GM19035 (cell line): ENCODE measurements around the gene SLC66A1.

ENCODE experiments used
- ATAC-seq: cut with Tn5 transposase; IDR thresholded peaks from one replicate; pipeline ENCODE4 v1.9.1; 2021; ENCODE audit not compliant: unreplicated experiment

Gene SLC66A1

DNA sequence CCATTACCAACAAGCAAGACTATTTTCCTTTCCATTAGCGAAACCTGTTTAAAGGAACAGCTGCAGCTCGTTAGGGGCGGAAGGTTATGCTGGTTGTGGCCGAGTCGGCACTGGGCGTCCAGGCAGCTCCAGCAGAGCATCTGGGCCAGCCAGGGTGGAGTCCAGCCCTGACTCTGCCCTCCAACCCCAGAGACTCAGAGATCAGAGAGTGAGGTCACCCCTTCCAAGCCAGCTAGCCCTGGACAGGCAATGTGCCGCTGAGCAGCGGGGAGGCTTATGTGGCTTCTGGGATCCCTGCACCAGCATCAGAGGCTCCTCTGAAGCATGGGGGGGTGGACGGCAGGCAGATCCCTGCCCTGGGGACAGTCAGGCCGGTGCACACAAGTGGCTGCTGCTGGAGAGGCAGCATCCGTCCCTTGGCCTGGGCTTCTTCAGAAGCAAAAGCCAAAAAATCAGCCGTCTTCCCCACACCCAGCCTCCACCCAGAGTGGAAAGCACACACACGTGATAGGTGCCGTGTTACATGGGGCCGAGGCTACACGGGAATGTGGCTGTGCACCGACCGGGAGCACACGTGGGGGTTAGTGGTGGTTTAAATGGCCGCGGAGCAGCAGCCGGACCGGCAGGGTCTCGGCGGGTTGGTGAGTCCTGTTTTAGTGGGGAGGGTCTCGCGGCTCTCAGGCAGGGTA, 30.1 kb downstream of the SLC66A1 start:
- ATAC-seq = no peak

DNA sequence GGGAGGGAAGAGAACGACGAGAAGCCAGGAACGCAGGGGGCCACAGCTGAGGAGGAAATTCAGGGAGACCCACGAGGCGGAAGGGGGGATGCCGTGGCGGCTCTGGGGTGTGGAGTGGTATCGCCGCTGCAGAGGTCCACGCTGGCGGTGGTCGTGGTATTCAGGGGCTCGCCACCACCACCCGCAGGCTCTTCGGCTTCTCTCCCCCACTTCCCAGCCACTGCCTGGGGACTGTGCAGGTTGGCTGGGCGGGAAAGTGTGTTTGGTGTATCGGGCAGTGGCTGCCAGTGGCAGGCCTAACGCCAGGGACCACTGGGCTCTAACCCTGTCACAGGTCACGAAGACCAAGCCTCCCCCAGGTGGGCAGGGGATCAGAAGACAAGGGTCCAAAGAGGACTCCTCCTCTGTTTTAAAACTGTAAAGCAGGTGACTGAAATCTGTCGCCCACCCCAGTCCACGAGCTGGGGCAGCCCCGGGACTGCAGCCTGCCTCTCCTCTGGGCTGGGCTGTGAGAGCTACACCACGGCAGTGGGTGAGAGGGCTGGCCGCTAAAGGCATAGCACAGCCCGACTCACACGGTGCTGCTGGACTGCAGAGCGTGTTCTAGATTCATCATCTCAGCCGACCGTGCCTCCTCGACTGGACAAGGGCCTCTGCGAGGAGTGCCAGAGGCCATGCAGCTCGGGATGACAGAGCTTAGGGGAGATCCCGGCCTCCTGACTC, 30.9 kb downstream of the SLC66A1 start:
- ATAC-seq = no peak

DNA sequence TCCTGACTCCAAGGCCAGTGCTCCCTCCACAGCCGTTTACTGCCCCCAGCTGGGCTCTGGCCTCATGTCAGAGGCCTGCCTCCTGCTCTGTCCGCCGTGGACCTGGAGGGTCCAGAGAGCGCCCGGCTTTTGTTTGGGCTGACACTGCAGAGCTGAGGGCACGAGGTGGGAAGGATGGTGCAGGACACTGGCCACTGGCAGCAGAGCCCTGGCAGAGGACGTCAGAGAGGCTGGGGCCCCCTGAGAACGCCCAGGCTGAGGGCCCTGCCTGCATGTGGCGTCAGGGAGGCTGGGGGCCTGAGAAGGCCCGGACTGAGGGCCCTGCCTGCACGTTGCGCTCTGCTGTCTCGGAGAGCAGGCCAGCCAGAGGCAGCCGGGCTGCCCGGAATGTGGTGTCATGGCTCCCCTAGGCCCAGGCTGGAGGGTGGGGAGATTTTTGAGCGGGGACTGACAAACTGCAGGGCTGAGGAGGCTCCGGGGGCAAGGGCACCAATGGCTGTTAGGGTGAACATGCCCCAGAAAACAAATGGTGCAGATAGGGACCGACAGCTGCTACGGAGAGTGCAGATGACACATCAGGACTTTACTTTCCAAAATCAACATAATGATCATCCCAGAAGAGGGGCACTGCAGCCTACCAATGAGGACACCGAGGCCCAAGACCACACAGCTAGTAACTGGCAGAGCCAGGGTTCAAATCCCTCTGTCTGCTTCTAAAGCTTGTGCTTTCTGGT, 31.7 kb downstream of the SLC66A1 start:
- ATAC-seq = no peak

DNA sequence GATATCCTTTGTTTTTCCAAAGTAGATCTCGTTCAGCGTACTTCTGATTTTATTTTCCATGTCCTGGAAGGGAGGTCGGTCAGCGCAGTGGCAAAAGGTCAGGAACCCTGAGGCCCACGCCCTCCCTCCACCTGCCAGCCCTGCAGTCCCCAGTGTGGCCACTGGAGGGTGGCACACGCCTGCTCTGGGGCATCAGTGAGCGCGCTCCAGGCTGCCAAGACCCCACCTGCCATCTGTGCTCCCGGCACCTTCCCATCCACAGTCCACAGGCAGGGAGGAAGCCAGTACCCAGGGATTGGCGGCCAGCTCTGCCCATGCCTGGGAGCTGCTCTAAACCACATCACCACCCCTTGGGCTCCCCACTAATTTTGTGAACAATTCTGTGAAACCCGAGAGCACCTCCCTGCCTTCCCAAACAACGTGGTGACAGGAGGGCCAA, 32.3 kb downstream of the SLC66A1 start:
- no peak for ATAC-seq

DNA sequence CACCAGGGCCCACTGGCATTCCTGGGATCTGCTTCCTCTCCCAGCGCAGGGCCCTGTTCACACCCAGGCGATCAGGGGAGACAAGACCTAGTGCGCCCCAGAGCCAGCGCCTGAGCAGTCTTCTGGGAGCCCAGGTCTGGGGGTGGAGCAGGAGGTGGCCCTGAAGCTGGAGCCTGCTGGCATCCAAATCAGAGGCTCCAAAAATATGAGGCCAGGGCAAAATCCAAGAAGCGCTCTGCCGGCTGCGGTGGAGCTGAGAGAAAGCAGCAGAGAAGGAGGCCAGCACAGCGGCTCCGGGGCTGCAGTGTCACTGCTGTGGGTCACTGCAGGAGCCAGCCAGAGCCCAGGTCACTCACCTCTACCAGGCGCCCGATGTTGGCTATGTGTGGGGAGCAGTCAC, 32.7 kb downstream of the SLC66A1 start:
- ATAC-seq = no peak

DNA sequence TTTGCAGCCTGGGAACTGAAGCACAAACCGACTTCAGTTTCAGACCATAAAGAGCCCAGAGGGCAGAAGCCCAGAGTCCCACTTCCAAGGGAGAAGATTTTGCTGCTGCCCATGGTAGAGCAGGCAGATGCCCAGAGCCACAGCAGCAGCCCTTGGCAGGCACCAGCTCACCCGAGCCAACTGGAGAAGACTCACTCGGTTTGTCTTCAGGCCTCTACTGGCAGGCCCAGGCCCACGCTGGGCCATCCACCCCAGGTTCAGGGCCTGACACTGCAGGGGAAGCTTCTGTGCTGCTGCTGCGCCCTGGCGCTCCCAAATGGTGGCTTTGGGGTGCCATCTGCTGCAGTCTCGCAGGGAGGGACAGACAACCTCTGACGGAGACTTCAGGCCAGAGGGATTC, 33.3 kb downstream of the SLC66A1 start:
- ATAC-seq = no peak

DNA sequence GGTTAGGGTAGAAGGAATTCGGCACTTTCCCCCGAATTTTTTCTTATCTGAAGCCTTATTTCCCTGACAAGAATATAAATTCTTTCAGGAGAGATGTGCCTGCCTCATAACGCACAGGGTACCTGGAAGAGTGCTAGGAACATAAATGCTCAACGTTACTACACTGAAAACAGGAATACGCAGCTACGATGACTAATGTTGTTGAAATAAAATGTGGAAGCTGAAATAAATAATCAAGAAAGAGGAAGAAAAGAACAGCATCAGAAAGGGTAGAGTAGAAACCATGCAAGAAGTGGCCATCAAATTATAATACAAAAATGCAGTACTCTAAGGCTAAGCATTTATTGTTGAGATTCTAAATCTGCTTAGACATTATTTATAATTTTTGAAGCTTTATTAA, 33.9 kb downstream of the SLC66A1 start:
- ATAC-seq = no peak

DNA sequence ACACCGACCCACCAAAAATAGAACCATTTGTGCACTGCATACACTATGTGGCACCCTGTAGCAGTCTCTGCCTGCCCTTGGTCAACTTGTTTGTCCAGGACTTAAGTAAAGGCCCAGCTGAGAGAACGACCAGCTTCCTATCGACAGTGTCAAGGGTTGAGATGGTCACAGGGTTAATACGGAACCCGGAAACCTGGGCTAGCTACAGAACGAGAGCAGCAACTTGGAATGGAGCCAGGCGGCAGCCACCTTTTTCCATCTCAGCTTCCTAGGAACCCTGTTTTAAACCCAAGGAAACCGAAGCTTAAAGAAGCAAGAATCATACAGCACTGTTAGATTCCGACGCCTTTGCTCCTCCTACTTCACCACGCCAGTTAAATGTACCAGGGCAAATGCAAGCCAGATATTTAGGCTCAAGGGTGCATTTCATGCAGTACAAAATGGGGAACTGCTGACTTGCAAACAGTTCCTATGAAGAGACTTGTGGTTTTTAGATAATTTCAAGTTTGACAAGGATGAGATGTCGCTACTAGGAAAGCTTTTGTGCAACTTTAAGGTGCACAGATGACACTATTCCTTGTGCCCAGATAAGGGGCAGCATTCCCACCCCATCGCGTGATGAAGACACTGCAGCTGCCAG, 35.5 kb downstream of the SLC66A1 start:
- no peak for ATAC-seq

DNA sequence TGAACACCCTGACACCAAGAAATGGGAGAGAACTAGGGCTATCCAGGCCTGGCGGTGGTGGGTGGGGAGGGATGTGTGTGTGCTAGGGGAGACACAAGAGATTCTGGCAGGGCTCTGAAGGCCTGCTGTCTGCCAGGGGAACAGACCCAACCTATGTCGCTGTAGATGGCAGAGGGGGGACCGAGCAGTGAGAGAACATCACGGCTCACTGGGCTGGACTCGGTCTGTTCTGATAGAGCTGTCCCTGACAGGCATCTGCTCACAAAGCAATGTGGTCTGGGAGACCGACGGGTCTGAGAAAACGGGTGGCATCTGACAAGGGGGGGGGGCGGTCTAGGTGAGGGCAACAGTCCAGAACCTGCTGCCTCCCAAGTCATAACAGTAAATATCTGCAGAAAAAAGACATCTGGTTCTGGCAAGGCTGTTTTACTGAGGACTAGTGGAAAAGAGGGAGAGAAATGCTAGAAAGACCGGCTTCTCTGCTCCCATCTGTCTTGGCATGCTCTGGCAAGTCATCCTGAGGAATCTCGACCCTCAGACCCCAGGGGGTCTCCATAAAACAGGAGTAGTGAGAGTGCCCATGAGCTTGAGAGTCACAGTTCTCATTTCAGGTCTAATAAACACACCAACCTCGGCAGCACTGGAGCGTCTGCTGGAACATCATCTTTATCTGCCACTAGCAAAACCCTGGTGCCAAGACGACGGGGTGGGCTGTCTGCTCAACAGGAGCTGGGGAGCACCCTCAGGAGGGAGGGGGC, 36.5 kb downstream of the SLC66A1 start:
- ATAC-seq = no peak

DNA sequence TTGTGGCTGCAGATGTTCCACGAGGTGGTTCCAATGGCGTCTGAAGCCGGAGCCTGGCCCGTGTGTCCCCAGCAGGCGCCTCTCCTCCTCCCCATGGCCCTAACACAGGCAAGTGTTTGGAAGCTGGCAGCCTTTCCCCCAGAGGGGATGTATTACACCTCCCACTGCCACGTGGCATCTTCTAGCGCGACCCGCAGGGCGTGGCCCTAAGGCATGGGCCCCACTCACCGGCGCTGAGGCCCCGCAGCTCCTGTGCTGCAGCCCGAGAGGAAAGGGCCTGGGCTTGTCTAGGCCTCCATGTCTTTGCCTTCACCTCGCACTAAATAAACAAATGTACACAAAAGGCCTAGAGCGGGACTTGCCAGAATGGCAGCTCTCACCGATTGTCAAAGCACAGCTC, 37.9 kb downstream of the SLC66A1 start:
- no peak for ATAC-seq

DNA sequence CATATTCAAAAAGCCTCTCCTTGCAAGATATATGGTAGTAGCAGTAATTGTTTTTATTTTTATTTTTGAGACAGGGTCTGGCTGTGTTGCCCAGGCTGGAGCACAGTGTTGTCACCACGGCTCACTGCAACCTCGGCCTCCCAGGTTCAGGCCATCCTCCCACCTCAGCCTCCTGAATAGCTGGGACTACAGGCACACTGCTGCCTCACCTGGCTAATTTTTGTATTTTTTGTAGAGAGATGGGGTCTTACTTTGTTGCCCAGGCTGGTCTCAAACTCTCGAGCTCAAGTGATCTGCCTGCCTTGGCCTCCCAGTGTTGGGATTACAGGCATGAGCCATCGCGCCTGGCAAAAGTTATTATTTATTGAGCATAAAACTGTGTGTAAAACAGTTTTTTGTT, 38.4 kb downstream of the SLC66A1 start:
- ATAC-seq = no peak

DNA sequence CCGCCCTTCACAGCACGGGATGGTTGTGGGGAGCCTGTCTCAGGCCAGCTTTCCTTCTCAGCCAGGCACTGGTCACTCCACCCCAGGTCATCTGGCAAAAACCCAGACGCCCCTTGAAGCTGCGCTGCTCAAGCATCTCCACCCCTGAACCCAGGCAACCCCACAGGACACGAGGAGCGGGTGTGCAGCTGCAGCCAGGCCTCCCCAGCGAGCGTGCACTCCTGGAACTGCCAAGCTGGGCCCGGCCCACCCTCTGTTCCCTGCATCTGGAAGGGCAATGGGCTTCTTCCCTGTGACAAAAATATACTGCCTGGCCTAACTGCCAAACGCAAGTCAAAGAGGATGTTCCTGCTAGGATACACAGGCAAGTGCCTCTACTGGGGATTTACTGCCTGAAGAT, 39.7 kb downstream of the SLC66A1 start:
- ATAC-seq = no peak

DNA sequence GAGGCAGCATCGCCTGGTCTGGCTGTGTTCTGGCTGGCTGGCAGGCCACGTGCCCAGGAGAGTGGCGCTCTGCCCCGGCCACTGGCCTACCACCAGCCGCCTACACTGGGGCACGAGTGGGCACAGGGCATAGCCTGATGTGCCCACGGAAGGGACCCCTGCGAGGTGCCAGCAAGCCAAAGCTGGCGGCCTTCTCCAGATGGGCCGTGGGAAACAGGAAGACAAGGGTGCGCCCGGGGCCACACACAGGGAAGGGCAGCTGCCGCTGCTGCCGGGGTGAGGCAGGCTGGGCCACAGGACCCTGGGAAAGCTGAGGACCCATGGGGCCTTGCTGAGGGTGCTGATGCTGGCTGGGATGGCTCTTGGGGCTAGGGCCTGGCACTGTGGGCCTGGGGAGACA, 40.7 kb downstream of the SLC66A1 start:
- ATAC-seq = no peak

DNA sequence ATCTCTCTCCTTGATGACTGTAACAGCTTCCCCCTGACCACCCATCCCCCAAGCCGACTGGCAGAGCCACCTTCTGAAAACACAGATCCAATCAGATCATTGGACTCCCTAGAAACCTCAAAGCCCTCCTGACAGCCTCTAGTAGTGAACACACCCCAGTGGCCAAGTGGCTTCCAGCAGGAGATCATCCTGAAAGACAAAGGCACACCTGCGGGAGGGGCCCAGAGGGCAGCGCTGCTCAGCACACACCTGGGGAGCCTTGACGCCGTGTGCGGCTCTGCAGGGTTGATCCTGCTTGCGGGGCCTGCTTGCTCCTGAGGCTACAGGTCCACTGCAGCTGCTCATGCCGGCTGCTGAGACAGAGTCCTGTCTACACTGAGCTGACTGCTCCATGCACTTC, 41.5 kb downstream of the SLC66A1 start:
- no peak for ATAC-seq

DNA sequence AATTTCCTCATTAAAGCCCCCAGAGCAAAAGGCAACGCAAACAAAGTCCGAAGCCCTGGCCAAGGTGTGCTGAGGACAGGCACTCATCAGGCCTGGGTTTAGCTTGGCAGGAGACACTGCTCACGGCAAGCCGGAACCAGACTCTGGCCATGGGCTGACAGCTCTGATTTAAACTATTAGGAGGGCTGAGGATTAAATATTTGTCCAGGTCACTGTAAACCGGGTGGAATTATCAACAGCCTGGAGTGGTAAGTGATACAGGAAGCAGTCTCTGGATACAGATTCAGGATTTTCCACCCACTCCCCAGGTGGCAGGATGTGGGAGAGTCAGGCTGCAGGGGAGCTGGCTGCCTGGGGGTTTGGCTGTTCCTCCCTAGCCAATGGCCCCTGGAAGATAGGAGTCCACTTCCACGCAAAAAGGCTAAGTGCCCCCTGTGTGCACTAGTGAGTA, 42.4 kb downstream of the SLC66A1 start:
- ATAC-seq = no peak

DNA sequence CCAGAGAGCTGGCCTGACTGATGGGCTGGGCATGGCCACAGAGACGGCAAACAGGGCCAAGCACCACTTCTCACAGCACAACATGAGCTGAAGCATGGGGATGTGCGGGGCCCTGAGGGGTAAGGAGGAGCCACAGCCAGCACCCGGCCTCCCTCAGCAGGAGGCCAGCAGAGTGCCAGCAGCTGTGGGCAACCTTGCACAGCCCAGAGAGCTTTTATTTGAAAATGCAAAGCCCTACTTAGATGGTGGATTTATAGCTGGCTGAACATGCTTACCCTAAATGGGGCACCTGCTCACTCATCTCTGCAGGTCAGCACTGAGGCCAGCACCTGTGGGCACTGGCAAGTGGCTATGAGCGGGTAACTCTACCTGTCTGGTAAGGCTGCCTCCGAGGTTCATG, 44.1 kb downstream of the SLC66A1 start:
- ATAC-seq = no peak

DNA sequence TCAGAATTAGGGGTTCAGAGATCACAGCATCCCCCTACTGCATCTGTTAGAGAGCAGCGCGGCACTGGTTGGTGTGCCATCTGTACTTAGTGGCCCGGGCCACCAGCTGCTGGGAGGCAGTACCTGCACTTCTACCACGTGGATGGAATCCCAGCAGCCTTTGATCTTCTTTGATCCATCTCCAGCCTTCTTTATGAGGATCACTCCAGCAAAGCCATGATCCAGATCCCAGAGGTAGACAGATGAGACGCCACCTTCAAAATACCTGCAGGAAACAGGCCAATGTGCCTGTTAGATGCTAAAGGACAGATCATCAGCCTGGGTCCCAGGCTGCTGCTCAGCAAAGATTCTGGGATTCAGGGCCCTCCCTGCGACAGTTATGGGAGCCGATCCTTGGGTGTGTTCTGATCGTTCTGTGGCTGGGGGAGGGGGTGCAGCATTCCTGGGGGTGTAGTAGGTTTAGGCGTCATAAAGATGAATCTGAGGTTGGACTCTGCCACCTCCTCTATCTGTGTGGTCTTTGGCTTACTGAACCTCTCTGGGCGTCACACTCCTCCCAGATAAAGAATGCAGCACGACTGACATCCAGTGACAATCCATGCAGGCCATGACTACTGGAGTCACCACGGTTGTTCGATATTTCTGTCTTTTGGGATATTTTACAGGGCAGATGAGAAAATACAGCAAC, 45.3 kb downstream of the SLC66A1 start:
- no peak for ATAC-seq

DNA sequence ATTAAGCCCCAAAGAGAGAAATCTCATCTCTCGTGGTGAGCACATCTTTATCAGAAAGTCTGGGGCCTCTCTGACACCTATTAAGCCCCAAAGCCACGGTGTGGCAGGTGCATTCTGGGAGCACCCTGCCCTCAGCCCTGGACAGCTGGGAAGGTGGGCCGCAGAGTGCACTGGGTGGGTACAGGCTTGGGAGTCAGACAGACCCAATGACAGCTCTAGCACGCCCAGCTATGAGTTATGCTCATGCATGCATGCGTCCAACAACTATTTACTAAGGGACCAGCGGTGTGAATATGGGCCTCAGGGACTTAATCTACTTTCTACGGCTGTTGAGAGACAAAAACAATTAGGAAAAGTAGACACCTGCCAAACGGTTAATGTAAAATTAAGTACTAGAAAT, 46.6 kb downstream of the SLC66A1 start:
- no peak for ATAC-seq

DNA sequence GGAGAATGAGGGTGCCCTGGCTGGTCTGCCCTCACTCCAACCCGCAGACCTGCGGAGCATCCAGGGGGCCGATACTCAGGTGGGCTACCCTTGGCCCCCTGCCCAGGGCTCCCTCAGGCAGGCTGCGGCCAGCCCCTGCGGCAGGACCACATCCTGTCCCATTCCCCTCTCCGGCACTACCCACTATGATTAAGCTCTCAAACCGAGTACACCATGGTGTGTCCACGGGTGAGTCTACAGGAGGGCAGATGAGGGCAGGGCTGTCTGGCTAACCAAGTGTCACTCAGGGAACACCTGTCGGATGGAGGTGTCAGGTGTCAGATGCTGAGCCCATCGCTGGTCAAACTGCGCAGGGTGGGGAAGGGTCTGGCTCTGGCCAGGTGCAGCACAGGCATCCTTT, 47.2 kb downstream of the SLC66A1 start:
- ATAC-seq = no peak

DNA sequence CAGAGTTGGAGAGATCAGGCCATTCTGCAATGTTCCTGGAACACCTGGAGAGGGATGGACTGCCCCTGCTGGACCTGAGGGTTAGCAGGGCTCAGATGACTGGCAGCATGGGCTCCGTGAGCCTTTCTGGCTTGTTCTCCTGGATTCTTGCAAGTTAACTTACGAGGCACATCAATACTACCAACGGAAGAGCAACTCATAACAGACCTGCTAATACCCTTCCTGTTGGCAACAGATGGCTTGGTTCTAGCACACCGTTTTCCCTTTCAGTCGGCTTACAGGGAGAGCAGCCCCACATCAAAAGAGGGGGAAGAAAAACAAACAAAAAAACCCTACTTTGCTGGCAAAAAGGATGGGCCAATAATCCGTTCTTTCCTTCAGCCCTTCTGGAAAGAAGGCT, 47.9 kb downstream of the SLC66A1 start:
- no peak for ATAC-seq
